ENCODE data around the gene ATP13A3.

Gene ATP13A3

GRCh38 chr3:194373899-194374298 lies 112.9 kb downstream of the ATP13A3 start:
- H3K4me3 ChIP-seq (ENCODE audit: low read depth, low read length), result no peak overlapping the region
- TF ChIP-seq, protein P1, sequence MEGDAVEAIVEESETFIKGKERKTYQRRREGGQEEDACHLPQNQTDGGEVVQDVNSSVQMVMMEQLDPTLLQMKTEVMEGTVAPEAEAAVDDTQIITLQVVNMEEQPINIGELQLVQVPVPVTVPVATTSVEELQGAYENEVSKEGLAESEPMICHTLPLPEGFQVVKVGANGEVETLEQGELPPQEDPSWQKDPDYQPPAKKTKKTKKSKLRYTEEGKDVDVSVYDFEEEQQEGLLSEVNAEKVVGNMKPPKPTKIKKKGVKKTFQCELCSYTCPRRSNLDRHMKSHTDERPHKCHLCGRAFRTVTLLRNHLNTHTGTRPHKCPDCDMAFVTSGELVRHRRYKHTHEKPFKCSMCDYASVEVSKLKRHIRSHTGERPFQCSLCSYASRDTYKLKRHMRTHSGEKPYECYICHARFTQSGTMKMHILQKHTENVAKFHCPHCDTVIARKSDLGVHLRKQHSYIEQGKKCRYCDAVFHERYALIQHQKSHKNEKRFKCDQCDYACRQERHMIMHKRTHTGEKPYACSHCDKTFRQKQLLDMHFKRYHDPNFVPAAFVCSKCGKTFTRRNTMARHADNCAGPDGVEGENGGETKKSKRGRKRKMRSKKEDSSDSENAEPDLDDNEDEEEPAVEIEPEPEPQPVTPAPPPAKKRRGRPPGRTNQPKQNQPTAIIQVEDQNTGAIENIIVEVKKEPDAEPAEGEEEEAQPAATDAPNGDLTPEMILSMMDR (IDR thresholded peaks at IDR 0.05; ENCODE audit: low read depth, low read length), result no peak

DNA sequence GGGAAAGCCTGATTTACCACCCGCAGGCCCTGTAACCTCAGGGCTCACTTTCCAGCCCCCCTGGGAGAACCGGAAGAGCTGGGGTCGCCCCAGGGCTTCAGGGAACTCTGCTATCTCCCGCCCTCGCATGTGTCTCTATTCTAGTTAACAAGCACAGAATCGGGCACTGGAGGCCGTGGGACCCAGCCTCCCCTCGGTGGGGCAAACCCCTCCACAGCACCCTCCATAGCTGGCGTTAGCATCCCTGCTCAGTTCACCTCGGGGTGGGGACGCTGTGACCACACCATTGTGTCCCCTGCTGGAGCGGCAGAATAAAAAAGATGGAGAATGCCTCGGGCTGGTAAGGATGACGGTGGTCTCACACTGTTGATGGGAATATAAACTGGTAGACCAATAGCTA lies 113.8 kb downstream of the ATP13A3 start:
- TF ChIP-seq, protein P1 (IDR thresholded peaks at IDR 0.05; ENCODE audit: low read depth, low read length), result no peak
- no peak overlapping the region for H3K4me3 ChIP-seq (ENCODE audit: low read depth, low read length)

DNA sequence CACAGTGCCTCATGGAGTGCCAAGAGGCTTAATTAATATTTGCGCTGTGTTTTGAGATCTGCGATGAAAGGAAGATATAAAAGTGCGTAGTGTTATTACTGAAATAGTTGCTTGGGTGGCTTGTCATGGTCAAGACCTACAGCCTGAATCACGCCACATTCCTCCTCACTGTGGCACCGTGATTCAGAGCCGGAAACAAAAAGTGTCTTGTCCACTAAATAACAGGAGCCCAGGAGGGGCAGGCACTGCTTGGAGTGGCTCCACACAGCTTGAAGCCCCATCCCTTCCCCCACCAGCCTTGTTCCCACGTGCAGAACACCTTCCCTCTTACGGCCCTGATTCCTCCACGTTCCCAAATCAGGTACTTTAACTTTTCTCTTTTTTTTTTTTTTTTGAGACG lies 116.0 kb downstream of the ATP13A3 start:
- TF ChIP-seq, protein P1 (IDR thresholded peaks at IDR 0.05; ENCODE audit: low read depth, low read length), result no peak
- no peak overlapping the region for H3K4me3 ChIP-seq (ENCODE audit: low read depth, low read length)

DNA sequence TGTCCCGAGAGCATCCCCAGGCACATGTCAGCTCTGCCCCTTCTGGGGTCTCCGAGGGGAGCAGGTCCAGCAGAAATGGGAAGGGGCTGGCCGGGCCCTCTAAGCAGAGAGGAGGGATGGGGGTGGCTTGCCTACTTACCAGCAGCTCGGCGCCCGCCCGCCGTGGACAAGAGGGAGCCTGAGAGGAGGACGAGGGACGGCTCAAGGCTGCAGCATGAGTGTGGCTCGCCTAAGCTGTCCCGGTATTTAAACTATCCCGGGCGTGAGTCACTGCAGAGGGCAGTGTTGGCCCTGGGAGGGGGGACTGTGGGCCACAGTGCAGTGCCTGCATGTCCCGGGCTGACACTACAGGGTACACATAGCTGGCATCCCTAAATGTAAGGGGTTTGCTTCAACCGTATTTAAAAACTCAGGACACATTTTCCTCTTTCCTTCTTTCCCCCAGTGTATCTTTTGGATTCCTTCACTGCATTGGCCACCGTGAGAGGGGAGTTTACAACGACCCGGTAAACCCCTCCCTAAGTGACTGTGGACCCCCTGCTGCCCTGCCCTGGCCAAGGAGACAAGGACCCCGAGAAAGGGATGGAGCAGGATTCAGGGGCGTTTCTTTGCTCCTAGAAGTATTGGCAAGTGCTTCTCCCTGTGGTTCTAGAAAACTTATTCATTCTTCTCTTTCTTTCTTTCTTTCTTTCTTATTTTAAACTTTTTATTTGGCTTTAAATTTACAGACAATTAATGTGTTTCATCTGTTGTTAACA lies 117.1 kb downstream of the ATP13A3 start, which contains the start of gene LRRC15:
LRRC15 (minus strand) TSS at position 222 of the 758 bp plus-strand sequence. CDS start 8,700 bp downstream, outside the sequence.
- no peak within 1 kb of the TSS for H3K4me3 ChIP-seq (ENCODE audit: low read depth, low read length)
- TF ChIP-seq, protein P1 (IDR thresholded peaks at IDR 0.05; ENCODE audit: low read depth, low read length), result no peak

DNA sequence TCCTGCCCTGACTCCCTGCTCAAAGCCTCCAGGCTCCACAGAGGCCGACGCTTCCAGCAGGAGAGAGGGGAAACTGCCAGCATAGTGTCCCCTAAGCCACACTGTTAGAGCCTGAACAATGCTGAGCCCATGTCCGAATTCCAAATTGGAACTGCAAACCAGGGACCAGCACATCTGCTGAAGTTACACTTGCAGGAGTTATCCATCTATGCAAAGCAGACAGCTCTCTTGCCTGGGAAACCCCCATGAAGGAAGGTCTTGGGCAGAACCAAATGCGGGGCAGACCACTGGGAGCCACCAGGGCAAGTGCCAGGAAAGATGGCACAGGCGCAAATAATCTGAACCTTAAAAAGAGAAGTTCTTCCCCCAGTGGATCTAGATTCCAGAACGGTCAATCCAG lies 117.9 kb downstream of the ATP13A3 start:
- H3K4me3 ChIP-seq (ENCODE audit: low read depth, low read length), result no peak overlapping the region
- TF ChIP-seq, protein P1 (IDR thresholded peaks at IDR 0.05; ENCODE audit: low read depth, low read length), result no peak

- TF ChIP-seq, protein P1 (IDR thresholded peaks at IDR 0.05; ENCODE audit: low read depth, low read length), result no peak
These were observed 118.6 kb downstream of the ATP13A3 start for GRCh38 chr3:194367992-194368841.

More at GRCh38 chr3:194367992-194368841, 118.6 kb downstream of the ATP13A3 start:
- no peak overlapping the region for H3K4me3 ChIP-seq (ENCODE audit: low read depth, low read length)
